Tongue (tissue), 2 donors: Measurements from ENCODE around the gene DDX43. TPM values are rescaled to one million over a fixed set of nuclear protein-coding genes. Genes with fewer than 3 reads are reported as not detected.

Source experiments
- small RNA-seq: library from RNA; depleted of rRNA; stranded (forward); fragments of <200 nt; gene quantifications from one replicate; pipeline ENCODE3, GENCODE V24; 2014; ENCODE audit warnings: low replicate concordance
- total RNA-seq: library from RNA; depleted of rRNA; stranded (reverse); fragments of >200 nt; gene quantifications from one replicate; pipeline ENCODE4 v1.2.3, GENCODE V29; 2014

The DDX43 gene
- total RNA-seq, 1 donor from 2014 or later, result 1.1 TPM

Small RNA genes lying within 50 kb of the gene (small RNA-seq; reads per million reads assigned to genes)
- not detected for gene RNU6-975P
- not detected for gene RPL39P3

Other genes starting within 250 kb of the DDX43 start
- not detected for gene KHDC1L, start 169.3 kb upstream of the DDX43 start, total RNA-seq
- gene KHDC1, start 131.6 kb upstream of the DDX43 start, total RNA-seq, result 3.2 TPM
- not detected for gene DPPA5, start 40.6 kb upstream of the DDX43 start, total RNA-seq
- not detected for gene KHDC3L, start 32.2 kb upstream of the DDX43 start, total RNA-seq
- gene OOEP, start 24.9 kb upstream of the DDX43 start, total RNA-seq, result not detected
- 8.4 TPM for gene CGAS, start 57.5 kb downstream of the DDX43 start, total RNA-seq
- gene MTO1, start 66.9 kb downstream of the DDX43 start, total RNA-seq, result 20.5 TPM
- 17,231 TPM for gene EEF1A1, start 126.2 kb downstream of the DDX43 start, total RNA-seq